Heart left ventricle (tissue), 13 donors: ENCODE data around the gene FOXD4L1.
"Not testable (repeated sequence)": the region's sequence is repeated elsewhere in the genome, so short reads cannot be mapped to it uniquely, and the experiment has no call there.

ENCODE experiments used
- POLR2A ChIP-seq, 2 donors: fragments of 450-650 bp; IDR thresholded peaks; one replicate each; pipeline ENCODE4 v1.6.1; 2017; ENCODE audit warnings: antibody characterized with exemption in 2 of 2, mild to moderate bottlenecking in 2 of 2, moderate library complexity in 2 of 2
- TF ChIP-seq, protein P1 (sequence below), 12 donors: fragments of 200-600 bp; sonication (generic) in 4 of 12; IDR thresholded peaks; one replicate each; pipeline versions ENCODE4 v1.5.0 to v1.8.0; 2018 to 2022; ENCODE audit warnings: antibody characterized with exemption in 12 of 12, mild to moderate bottlenecking in 5 of 12
- donor health status: ischemic (EF 13 %, LVEDD 7.1; RV severe dilation, severe dysfunction).
- donor health status: DM: no; HTN: yes; CAD: no.
- donor health status: DM: no; HTN: no; CAD: no.
- donor health status: ischemic (EF 25% LVEDD 6.9; RV normal size, moderate dysfunction).
- donor health status: ischemic (EF 25% LVEDD 5.7; RV mildly dilated, moderate dysfunction).
- donor health status: ischemic (EF 35%, LVEDD 5.7; RV mildly dilated, moderate dysfunction).
- donor health status: nonischemic (EF 11% LVEDD 7.7; RV severe dilation, severe dysfunction).
- donor health status: DM: yes; HTN: yes; CAD: no.
- donor health status: PGD.
- donor health status: ischemic (EF 29% LVEDD 5.4; RV normal size, mild dysfunction).
- donor health status: nonischemic (EF 23%, LVEDD 6.1; RV moderate dilation, normal function).

DNA sequence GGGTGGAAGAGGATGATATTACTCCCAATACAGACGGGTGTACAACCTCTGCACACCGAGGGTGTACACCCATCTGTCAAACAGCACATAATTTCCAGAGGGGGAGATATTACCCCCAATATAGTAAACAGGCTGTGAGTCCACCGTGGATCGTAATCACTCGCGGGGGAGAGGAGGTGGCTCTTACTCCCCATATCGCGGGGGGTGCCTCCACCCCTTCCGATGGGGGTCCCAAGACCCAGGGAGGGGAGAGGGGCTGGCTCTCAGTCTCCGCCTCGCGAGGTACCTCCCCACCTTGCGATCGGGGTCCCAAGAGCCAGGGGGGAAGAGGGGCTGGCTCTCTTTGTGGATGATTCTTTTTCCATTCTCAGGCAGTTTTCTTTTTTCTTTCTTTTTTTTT lies 13.4 kb downstream of the FOXD4L1 start:
- TF ChIP-seq, protein P1, sequence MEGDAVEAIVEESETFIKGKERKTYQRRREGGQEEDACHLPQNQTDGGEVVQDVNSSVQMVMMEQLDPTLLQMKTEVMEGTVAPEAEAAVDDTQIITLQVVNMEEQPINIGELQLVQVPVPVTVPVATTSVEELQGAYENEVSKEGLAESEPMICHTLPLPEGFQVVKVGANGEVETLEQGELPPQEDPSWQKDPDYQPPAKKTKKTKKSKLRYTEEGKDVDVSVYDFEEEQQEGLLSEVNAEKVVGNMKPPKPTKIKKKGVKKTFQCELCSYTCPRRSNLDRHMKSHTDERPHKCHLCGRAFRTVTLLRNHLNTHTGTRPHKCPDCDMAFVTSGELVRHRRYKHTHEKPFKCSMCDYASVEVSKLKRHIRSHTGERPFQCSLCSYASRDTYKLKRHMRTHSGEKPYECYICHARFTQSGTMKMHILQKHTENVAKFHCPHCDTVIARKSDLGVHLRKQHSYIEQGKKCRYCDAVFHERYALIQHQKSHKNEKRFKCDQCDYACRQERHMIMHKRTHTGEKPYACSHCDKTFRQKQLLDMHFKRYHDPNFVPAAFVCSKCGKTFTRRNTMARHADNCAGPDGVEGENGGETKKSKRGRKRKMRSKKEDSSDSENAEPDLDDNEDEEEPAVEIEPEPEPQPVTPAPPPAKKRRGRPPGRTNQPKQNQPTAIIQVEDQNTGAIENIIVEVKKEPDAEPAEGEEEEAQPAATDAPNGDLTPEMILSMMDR (IDR thresholded peaks at IDR 0.05) = not testable (repeated sequence)
- TF ChIP-seq POLR2A (IDR thresholded peaks at IDR 0.05) = not testable (repeated sequence)
